Cardiac fibroblast (primary cell): ENCODE results near the gene RREB1.

Source experiments
- DNase-seq, 2 donors: peaks; one replicate each; pipeline versions ENCODE4 v3.0.0 to v3.0.0-alpha.2; 2010; ENCODE audit warnings: low read depth in 2 of 2
- H3K4me3 ChIP-seq, 2 donors: replicated peaks in 1 of 2; 1 replicate in 1 of 2; 2 replicates in 1 of 2; pipeline ENCODE4 v1.5.1; 2011; ENCODE audit warnings: low read depth in 2 of 2, low read length in 2 of 2, mild to moderate bottlenecking in 2 of 2, moderate library complexity in 1 of 2
- CTCF ChIP-seq: IDR thresholded peaks from one replicate; pipeline ENCODE4 v1.5.1; 2011; ENCODE audit warnings: low read depth, mild to moderate bottlenecking, low read length, inconsistent platforms

RREB1 gene

GRCh38 chr6:7283676-7284075, 175.9 kb downstream of the RREB1 start:
- no peak overlapping the region for H3K4me3 ChIP-seq
- DNase-seq, result no peak
- TF ChIP-seq CTCF, result no peak

- no peak overlapping the region for H3K4me3 ChIP-seq
- DNase-seq, result no peak
- no peak for TF ChIP-seq CTCF
Observed at GRCh38 chr6:7285416-7285815, 177.7 kb downstream of the RREB1 start.

GRCh38 chr6:7290079-7290478, 182.3 kb downstream of the RREB1 start:
- no peak for DNase-seq
- TF ChIP-seq CTCF, result no peak
- no peak overlapping the region for H3K4me3 ChIP-seq

- no peak for TF ChIP-seq CTCF
- DNase-seq, result peak; percentile 22 to 51
- no peak overlapping the region for H3K4me3 ChIP-seq
Observed at GRCh38 chr6:7292596-7293255, 185.0 kb downstream of the RREB1 start.

GRCh38 chr6:7295916-7296315, 188.2 kb downstream of the RREB1 start:
- H3K4me3 ChIP-seq, result no peak overlapping the region
- no peak for TF ChIP-seq CTCF
- DNase-seq, result no peak

- no peak overlapping the region for H3K4me3 ChIP-seq
- no peak for TF ChIP-seq CTCF
- DNase-seq, result no peak
Observed at GRCh38 chr6:7296602-7297001, 188.8 kb downstream of the RREB1 start.

- H3K4me3 ChIP-seq, result no peak overlapping the region
- DNase-seq, result no peak
- TF ChIP-seq CTCF, result no peak
Observed at GRCh38 chr6:7298113-7298512, 190.4 kb downstream of the RREB1 start.
